Measurements from ENCODE around the gene SUFU.
"Not testable (repeated sequence)": the region's sequence is repeated elsewhere in the genome, so short reads cannot be mapped to it uniquely, and the experiment has no call there.

SUFU gene

GRCh38 chr10:102503264-102504178 is at the start of gene SUFU:
TSS of gene SUFU (plus strand) at chr10:102503972. CDS start at chr10:102504153, 181 bp downstream.
- DNase-seq: peak; percentile 98

- DNase-seq: not testable (repeated sequence)
Observed at GRCh38 chr10:102454662-102455487, 48.9 kb upstream of the SUFU start.

GRCh38 chr10:102455893-102456471 is 47.8 kb upstream of the SUFU start:
- no peak for DNase-seq

GRCh38 chr10:102457591-102458150 is 46.1 kb upstream of the SUFU start:
- no peak for DNase-seq

GRCh38 chr10:102458656-102459055 is 45.1 kb upstream of the SUFU start:
- DNase-seq: no peak

- no peak for DNase-seq
Observed at GRCh38 chr10:102460836-102461186, 43.0 kb upstream of the SUFU start.

GRCh38 chr10:102461187-102462054 is 42.4 kb upstream of the SUFU start:
- peak; percentile 87 for DNase-seq

- no peak for DNase-seq
Observed at GRCh38 chr10:102462512-102463054, 41.2 kb upstream of the SUFU start.

GRCh38 chr10:102463983-102464382 is 39.8 kb upstream of the SUFU start:
- DNase-seq: no peak

GRCh38 chr10:102465466-102465865 is 38.3 kb upstream of the SUFU start:
- DNase-seq: no peak

- DNase-seq: no peak
Observed at GRCh38 chr10:102467318-102467717, 36.5 kb upstream of the SUFU start.

GRCh38 chr10:102467971-102468438 is 35.8 kb upstream of the SUFU start:
- no peak for DNase-seq

- no peak for DNase-seq
Observed at GRCh38 chr10:102468683-102469082, 35.1 kb upstream of the SUFU start.

GRCh38 chr10:102470579-102471546 is 32.9 kb upstream of the SUFU start:
- DNase-seq: no peak

GRCh38 chr10:102473445-102474331 is 30.1 kb upstream of the SUFU start:
- no peak for DNase-seq

GRCh38 chr10:102475451-102476040 is 28.2 kb upstream of the SUFU start:
- no peak for DNase-seq

GRCh38 chr10:102476466-102477141 is 27.2 kb upstream of the SUFU start:
- no peak for DNase-seq

- DNase-seq: no peak
Observed at GRCh38 chr10:102479651-102480050, 24.1 kb upstream of the SUFU start.

All from left hindlimb (tissue), 1 donor.